ENCODE results near the gene NFIB.

DNA sequence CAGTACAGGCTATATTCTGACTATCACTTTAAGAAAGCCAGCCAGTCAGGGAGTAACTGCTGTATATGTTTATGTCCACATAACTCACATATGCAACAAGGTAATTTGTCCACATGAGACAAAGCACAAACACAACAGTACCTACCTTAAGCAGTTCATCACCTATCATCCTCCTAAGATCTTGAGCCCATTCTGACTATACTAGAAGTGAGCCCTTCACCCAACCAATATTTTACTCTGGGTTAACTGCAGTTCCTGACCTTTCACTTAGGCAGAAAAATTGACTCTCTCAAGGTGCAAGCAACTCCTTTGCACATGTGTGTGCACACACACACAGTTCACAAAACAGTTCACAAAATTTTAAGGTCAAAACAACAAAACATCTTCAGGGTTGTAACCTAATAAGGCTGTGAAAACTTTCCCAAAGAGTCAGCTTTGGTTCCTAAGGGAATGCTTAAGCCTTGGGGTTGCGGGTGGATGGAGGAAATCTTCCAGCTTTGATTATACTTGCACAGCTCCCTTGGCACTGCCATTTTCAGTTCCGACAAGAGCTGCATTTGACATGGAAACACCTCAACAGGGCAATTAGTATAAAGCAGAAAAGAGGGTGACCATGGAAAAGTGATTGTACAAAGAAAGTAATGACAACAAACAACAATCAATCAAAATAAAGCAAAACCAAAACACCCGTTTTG, 215.3 kb downstream of the NFIB start:
- no peak for TF ChIP-seq POLR2A (IDR thresholded peaks at IDR 0.05)
- TF ChIP-seq EP300 (IDR thresholded peaks at IDR 0.05; ENCODE audit: low read depth), result no peak
